ENCODE measurements around the gene TPCN2. TPM values are rescaled to one million over a fixed set of nuclear protein-coding genes. Genes with fewer than 3 reads are reported as not detected.

Gene TPCN2
- total RNA-seq, 3 donors from 2014 or later (not counting 1 experiment from before 2014, with no cell fraction given): 14.9 to 18.3 (median 18.2) TPM

DNA sequence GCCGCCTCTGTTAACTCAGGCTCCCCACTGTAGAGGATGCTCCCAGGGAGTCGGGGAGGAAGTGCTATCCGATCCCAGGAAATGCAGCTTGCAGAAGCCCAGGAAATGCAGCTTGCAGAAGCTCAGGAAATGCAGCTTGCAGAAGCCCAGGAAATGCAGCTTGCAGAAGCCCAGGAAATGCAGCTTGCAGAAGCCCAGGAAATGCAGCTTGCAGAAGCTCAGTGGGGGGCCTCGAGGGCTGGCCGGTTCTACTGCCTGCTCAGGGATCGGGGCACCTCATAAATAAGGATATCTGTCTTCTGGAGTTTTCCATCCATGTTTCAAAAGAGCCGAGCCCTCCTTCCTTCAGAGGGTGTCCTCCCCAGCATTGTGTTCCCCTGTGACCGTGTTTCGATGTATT is 81.9 kb downstream of the TPCN2 start:
- ATAC-seq (no peak), DNase-seq (no peak)
- H3K27me3 Mint-ChIP-seq (ENCODE audit: low read depth in 2 of 2): no peaks in the 10 kb centered on the region
- H3K4me1 Mint-ChIP-seq: no peaks in the 10 kb centered on the region
- H3K27me3 ChIP-seq (ENCODE audit: control insufficient read depth, insufficient read depth, low read length): no peaks in the 10 kb centered on the region
- TF ChIP-seq, protein P1, sequence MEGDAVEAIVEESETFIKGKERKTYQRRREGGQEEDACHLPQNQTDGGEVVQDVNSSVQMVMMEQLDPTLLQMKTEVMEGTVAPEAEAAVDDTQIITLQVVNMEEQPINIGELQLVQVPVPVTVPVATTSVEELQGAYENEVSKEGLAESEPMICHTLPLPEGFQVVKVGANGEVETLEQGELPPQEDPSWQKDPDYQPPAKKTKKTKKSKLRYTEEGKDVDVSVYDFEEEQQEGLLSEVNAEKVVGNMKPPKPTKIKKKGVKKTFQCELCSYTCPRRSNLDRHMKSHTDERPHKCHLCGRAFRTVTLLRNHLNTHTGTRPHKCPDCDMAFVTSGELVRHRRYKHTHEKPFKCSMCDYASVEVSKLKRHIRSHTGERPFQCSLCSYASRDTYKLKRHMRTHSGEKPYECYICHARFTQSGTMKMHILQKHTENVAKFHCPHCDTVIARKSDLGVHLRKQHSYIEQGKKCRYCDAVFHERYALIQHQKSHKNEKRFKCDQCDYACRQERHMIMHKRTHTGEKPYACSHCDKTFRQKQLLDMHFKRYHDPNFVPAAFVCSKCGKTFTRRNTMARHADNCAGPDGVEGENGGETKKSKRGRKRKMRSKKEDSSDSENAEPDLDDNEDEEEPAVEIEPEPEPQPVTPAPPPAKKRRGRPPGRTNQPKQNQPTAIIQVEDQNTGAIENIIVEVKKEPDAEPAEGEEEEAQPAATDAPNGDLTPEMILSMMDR (IDR thresholded peaks at IDR 0.05): no peak
- H3K4me3 Mint-ChIP-seq: no peak overlapping the region
- intact Hi-C loops (cut with micrococcal nuclease): no loop called here
- no peaks in the 10 kb centered on the region for H3K36me3 Mint-ChIP-seq
- H3K36me3 ChIP-seq (ENCODE audit: control insufficient read depth, insufficient read depth, low read length): no peaks in the 10 kb centered on the region
- H3K9me3 Mint-ChIP-seq: peaks cover 4% of the 10 kb centered on the region in 2 donors
- no peaks in the 10 kb centered on the region for H3K4me1 ChIP-seq (ENCODE audit: control insufficient read depth, insufficient read depth, low read length)
- WGBS (ENCODE audit: insufficient coverage): 72% methylated on average over 9 of the region's 9 CpGs
- no peak overlapping the region for H3K4me3 ChIP-seq (ENCODE audit: low read length)
- no peak overlapping the region for H3K27ac Mint-ChIP-seq
- H3K27ac ChIP-seq (ENCODE audit: low read length): no peak overlapping the region
- H3K9me3 ChIP-seq (ENCODE audit: control insufficient read depth, insufficient read depth, low read length): no peaks in the 10 kb centered on the region

DNA sequence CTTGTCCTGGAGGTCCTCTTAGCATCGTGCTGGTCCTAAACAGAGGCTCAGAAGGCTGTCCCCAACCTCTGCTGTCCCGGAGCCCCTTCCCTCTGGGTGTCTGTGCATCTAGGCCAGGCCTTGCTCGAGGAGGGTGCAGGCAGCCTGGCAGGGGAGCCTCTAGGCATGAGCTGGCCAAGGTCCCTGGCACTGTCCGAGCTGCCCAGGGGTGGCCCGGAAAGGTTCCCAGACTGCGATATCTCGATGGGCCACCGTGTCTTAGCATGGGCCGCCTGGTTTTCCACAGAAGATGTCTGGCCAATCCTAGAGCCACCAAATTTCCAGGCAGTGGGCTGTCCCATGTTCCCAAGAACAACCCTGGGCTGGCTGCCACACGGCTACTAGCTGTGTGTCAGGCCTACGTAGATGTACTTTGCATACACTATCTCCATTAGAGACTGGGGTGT is 82.4 kb downstream of the TPCN2 start:
- H3K36me3 ChIP-seq (ENCODE audit: control insufficient read depth, insufficient read depth, low read length): no peaks in the 10 kb centered on the region
- intact Hi-C loops (cut with micrococcal nuclease): no loop called here
- peaks cover 4% of the 10 kb centered on the region in 2 donors for H3K9me3 Mint-ChIP-seq
- TF ChIP-seq, protein P1 (IDR thresholded peaks at IDR 0.05): no peak
- no peaks in the 10 kb centered on the region for H3K4me1 ChIP-seq (ENCODE audit: control insufficient read depth, insufficient read depth, low read length)
- ATAC-seq: no peak
- no peaks in the 10 kb centered on the region for H3K27me3 Mint-ChIP-seq (ENCODE audit: low read depth in 2 of 2)
- H3K36me3 Mint-ChIP-seq: no peaks in the 10 kb centered on the region
- no peak for DNase-seq
- H3K4me3 ChIP-seq (ENCODE audit: low read length): no peak overlapping the region
- H3K4me3 Mint-ChIP-seq: no peak overlapping the region
- 89% methylated on average over 11 of the region's 11 CpGs for WGBS (ENCODE audit: insufficient coverage)
- H3K27me3 ChIP-seq (ENCODE audit: control insufficient read depth, insufficient read depth, low read length): no peaks in the 10 kb centered on the region
- no peaks in the 10 kb centered on the region for H3K9me3 ChIP-seq (ENCODE audit: control insufficient read depth, insufficient read depth, low read length)
- H3K27ac ChIP-seq (ENCODE audit: low read length): no peak overlapping the region
- H3K4me1 Mint-ChIP-seq: no peaks in the 10 kb centered on the region
- no peak overlapping the region for H3K27ac Mint-ChIP-seq

DNA sequence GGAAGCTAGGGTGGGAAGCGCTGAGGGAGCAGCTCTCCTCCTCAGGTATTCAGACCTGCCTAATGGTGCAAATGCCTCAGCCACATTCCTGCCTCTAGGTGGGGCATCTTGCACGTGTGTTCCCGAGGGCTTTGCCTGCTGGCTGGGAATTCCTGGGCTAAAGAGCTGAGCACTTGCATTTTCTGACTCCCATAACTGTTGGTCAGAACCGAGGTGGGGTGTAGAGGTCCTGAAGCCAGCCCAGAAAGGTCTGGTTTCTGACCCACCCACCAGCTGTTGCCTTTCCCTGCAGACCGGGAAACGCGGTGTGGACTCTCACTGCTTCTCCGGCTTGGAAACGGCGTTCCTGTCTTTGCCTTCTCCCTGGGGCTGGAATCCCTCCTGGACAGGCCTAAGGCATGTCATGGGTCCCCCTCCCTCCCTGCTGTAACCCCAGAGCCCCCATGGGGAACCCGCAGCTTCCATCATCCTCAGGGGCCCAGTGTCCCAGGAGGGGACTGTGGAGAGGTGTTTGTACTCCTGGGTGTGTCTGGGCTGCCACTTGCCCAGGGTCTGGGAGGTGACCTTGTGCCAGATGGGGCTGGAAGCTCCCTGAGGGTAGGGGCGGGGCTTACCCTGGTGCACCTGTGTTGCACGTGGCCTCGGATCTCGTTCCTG is 83.0 kb downstream of the TPCN2 start:
- intact Hi-C loops (cut with micrococcal nuclease): no loop called here

More for the DNA sequence above, 83.0 kb downstream of the TPCN2 start:
- no peak for ATAC-seq
- no peak overlapping the region for H3K27ac Mint-ChIP-seq
- H3K36me3 ChIP-seq (ENCODE audit: control insufficient read depth, insufficient read depth, low read length): no peaks in the 10 kb centered on the region
- no peak overlapping the region for H3K4me3 ChIP-seq (ENCODE audit: low read length)
- H3K27ac ChIP-seq (ENCODE audit: low read length): no peak overlapping the region
- no peaks in the 10 kb centered on the region for H3K27me3 ChIP-seq (ENCODE audit: control insufficient read depth, insufficient read depth, low read length)
- no peaks in the 10 kb centered on the region for H3K4me1 Mint-ChIP-seq
- no peak for DNase-seq
- no peaks in the 10 kb centered on the region for H3K9me3 ChIP-seq (ENCODE audit: control insufficient read depth, insufficient read depth, low read length)
- no peaks in the 10 kb centered on the region for H3K4me1 ChIP-seq (ENCODE audit: control insufficient read depth, insufficient read depth, low read length)
- no peaks in the 10 kb centered on the region for H3K27me3 Mint-ChIP-seq (ENCODE audit: low read depth in 2 of 2)
- no peak overlapping the region for H3K4me3 Mint-ChIP-seq
- WGBS (ENCODE audit: insufficient coverage): 75% methylated on average over 15 of the region's 15 CpGs
- no peaks in the 10 kb centered on the region for H3K36me3 Mint-ChIP-seq
- TF ChIP-seq, protein P1 (IDR thresholded peaks at IDR 0.05): no peak
- peaks cover 4% of the 10 kb centered on the region in 2 donors for H3K9me3 Mint-ChIP-seq

Data from natural killer cell (primary cell).